ENCODE data around the gene RERE.

The RERE gene

DNA sequence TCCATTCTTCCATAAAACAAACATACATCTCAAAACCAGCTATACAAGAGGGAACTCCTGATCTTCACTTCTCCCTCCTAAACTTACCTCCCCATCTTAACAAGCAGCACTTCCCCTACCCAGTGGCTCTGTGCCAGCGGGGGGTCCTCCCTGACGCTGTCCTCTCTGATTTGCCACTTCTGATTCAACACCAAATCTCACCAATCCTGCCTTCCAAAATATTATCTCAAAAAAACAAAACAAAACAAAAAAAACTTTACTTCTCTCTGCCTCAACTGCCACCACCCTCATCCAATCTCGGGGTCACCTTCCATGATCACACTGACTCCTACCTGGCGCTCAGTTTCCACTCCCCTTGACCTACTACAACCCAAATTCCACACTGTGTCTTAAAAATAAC is 426.7 kb downstream of the RERE start:
- no peak for TF ChIP-seq CTCF (IDR thresholded peaks at IDR 0.05; ENCODE audit: low read depth, low read length, missing control alignments)
- DNase-seq (ENCODE audit: low read depth), result no peak
- in situ Hi-C loops (cut with HindIII; ENCODE audit: low sequenced_read_pairs), result no loop called here
- H3K4me3 ChIP-seq (ENCODE audit: low read depth, low read length), result no peak overlapping the region

- no peak overlapping the region for H3K4me3 ChIP-seq (ENCODE audit: low read depth, low read length)
- no peak for DNase-seq (ENCODE audit: low read depth)
- no peak for TF ChIP-seq CTCF (IDR thresholded peaks at IDR 0.05; ENCODE audit: low read depth, low read length, missing control alignments)
- in situ Hi-C loops (cut with HindIII; ENCODE audit: low sequenced_read_pairs), result no loop called here
Observed at GRCh38 chr1:8389958-8390535, 427.4 kb downstream of the RERE start.

- no peak for DNase-seq (ENCODE audit: low read depth)
- no peak overlapping the region for H3K4me3 ChIP-seq (ENCODE audit: low read depth, low read length)
- no peak for TF ChIP-seq CTCF (IDR thresholded peaks at IDR 0.05; ENCODE audit: low read depth, low read length, missing control alignments)
- in situ Hi-C loops (cut with HindIII; ENCODE audit: low sequenced_read_pairs), result no loop called here
Observed at GRCh38 chr1:8388732-8389562, 428.5 kb downstream of the RERE start.

DNA sequence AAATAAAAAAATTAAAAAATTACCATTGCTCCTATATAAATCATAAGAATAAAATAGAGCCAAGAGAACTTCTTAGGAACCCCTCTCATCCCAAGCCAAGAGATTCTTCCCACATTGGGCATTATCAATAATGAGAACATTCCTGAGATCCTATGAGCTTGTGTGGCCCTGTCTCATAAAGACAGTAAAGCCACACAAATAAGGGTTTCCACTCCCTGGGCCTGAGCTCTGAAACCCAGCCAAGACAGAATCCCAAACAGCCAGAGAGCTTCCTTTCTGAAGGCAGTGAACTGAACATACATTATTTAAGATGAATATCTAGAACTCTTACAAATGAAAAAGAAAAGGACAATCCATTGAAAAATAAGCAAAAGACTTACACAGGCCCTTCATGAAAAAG is 431.2 kb downstream of the RERE start:
- no peak for TF ChIP-seq CTCF (IDR thresholded peaks at IDR 0.05; ENCODE audit: low read depth, low read length, missing control alignments)
- no peak overlapping the region for H3K4me3 ChIP-seq (ENCODE audit: low read depth, low read length)
- in situ Hi-C loops (cut with HindIII; ENCODE audit: low sequenced_read_pairs), result no loop called here
- DNase-seq (ENCODE audit: low read depth), result no peak

DNA sequence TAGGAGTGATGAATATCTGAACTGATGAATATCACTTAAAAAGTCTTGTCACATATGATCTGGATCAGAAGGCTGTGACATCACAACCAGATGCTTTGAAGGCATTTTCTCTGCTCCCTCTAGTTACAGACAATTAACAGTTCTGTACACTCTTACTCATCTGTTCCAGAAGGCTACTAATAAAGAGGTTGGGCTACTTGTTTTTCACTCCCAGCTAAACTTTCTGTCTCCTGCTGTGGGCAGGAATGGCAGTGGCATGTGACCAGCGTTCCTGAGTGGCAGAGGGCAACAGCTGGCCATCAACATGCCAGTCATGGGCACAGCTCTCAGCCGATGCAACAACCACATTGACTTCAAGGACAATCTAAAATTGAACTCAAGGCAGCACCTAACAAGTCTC is 432.9 kb downstream of the RERE start:
- in situ Hi-C loops (cut with HindIII; ENCODE audit: low sequenced_read_pairs), result no loop called here
- no peak for TF ChIP-seq CTCF (IDR thresholded peaks at IDR 0.05; ENCODE audit: low read depth, low read length, missing control alignments)
- no peak overlapping the region for H3K4me3 ChIP-seq (ENCODE audit: low read depth, low read length)
- DNase-seq (ENCODE audit: low read depth), result no peak

GRCh38 chr1:8384088-8384487 is 433.4 kb downstream of the RERE start:
- H3K4me3 ChIP-seq (ENCODE audit: low read depth, low read length), result no peak overlapping the region
- no peak for DNase-seq (ENCODE audit: low read depth)
- TF ChIP-seq CTCF (IDR thresholded peaks at IDR 0.05; ENCODE audit: low read depth, low read length, missing control alignments), result no peak
- in situ Hi-C loops (cut with HindIII; ENCODE audit: low sequenced_read_pairs), result no loop called here
